ENCODE results near the gene ST7. TPM values are rescaled to one million over a fixed set of nuclear protein-coding genes. Genes with fewer than 3 reads are reported as not detected.

ST7 gene
- total RNA-seq, 1 donor from 2014 or later = 8.3 TPM

DNA sequence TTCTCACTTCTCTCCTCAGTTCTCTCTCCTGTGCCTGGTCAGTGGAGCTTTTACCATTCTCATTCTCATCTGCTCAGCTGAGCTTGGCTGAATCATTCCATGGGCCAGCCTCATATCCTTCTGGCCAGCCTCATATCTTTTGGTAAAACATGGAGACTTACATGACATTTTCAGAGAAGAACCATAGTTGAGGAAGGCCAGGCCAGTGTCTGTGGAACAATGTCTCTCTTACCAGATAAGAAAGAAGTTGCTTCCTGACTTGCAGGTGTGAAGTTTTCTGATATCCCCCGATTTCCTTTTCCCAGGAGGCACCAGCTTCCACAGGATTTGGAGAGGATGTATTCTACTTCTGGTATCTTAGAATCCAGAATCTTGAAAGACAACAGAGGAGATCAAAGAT lies 24.7 kb downstream of the ST7 start:
- intact Hi-C loops (cut with micrococcal nuclease) = no loop called here
- H3K9me3 Mint-ChIP-seq = no peaks in the 10 kb centered on the region
- no peak overlapping the region for H3K4me3 Mint-ChIP-seq
- H3K36me3 Mint-ChIP-seq (ENCODE audit: low read depth) = no peaks in the 10 kb centered on the region
- H3K4me1 Mint-ChIP-seq = no peaks in the 10 kb centered on the region
- POLR2A ChIA-PET = no interaction called here
- CTCF ChIA-PET = no interaction called here
- ATAC-seq (ENCODE audit: low read depth) = no peak
- H3K27me3 Mint-ChIP-seq = no peaks in the 10 kb centered on the region
- no peak overlapping the region for H3K27ac Mint-ChIP-seq
- no peak for DNase-seq
- TF ChIP-seq CTCF (IDR thresholded peaks at IDR 0.05) = no peak

GRCh38 chr7:116979430-116979829 lies 26.1 kb downstream of the ST7 start:
- no peaks in the 10 kb centered on the region for H3K4me1 Mint-ChIP-seq
- no peak for TF ChIP-seq CTCF (IDR thresholded peaks at IDR 0.05)
- H3K9me3 Mint-ChIP-seq = no peaks in the 10 kb centered on the region
- DNase-seq = no peak
- H3K27me3 Mint-ChIP-seq = no peaks in the 10 kb centered on the region
- no peak overlapping the region for H3K4me3 Mint-ChIP-seq
- intact Hi-C loops (cut with micrococcal nuclease) = no loop called here
- no peaks in the 10 kb centered on the region for H3K36me3 Mint-ChIP-seq (ENCODE audit: low read depth)
- ATAC-seq (ENCODE audit: low read depth) = no peak
- ChIA-PET POLR2A (no interaction called here), CTCF (interaction anchor here (1.1 kb wide), 1 partner anchor 9 kb away, joined by 3 read pairs; no protein-coding TSS in a partner anchor)
- no peak overlapping the region for H3K27ac Mint-ChIP-seq

- H3K9me3 Mint-ChIP-seq = no peaks in the 10 kb centered on the region
- no peaks in the 10 kb centered on the region for H3K27me3 Mint-ChIP-seq
- H3K36me3 Mint-ChIP-seq (ENCODE audit: low read depth) = no peaks in the 10 kb centered on the region
- ChIA-PET POLR2A (no interaction called here), CTCF (no interaction called here)
- no peak for ATAC-seq (ENCODE audit: low read depth)
- no peak for DNase-seq
- TF ChIP-seq CTCF (IDR thresholded peaks at IDR 0.05) = no peak
- intact Hi-C loops (cut with micrococcal nuclease) = no loop called here
- H3K4me1 Mint-ChIP-seq = no peaks in the 10 kb centered on the region
- H3K4me3 Mint-ChIP-seq = no peak overlapping the region
- no peak overlapping the region for H3K27ac Mint-ChIP-seq
Measured at GRCh38 chr7:116980354-116980753, 27.1 kb downstream of the ST7 start.

- ATAC-seq (ENCODE audit: low read depth) = no peak
- no peak for DNase-seq
- no peaks in the 10 kb centered on the region for H3K4me1 Mint-ChIP-seq
- H3K27ac Mint-ChIP-seq = no peak overlapping the region
- no peaks in the 10 kb centered on the region for H3K36me3 Mint-ChIP-seq (ENCODE audit: low read depth)
- TF ChIP-seq CTCF (IDR thresholded peaks at IDR 0.05) = no peak
- H3K4me3 Mint-ChIP-seq = no peak overlapping the region
- H3K27me3 Mint-ChIP-seq = no peaks in the 10 kb centered on the region
- intact Hi-C loops (cut with micrococcal nuclease) = no loop called here
- ChIA-PET POLR2A (no interaction called here), CTCF (interaction anchor here (1.3 to 11.4 kb wide), 2 partner anchors 8 to 140 kb away, joined by 3 to 225 read pairs; no protein-coding TSS in a partner anchor)
- no peaks in the 10 kb centered on the region for H3K9me3 Mint-ChIP-seq
Measured at GRCh38 chr7:116981939-116982338, 28.6 kb downstream of the ST7 start.

DNA sequence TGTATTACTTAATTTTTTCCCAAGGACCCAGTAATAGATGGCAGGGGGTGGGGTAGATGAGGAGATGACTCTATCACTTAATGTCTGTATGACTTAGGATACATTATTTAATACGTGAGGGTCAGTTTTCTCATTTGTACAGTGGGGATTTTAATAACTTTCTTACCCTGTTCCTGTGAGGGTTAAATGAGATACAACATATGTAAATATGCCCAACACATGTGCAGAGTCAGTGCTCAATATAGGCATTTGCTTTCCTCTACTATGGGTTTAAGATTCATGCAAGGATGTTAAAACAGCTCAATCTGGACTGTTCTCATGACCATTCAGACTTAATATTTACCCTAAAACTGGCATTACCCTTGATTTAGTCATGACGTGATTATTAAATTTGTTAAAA lies 31.2 kb downstream of the ST7 start:
- DNase-seq (no peak), ATAC-seq (ENCODE audit: low read depth) (no peak)
- intact Hi-C loops (cut with micrococcal nuclease) = loop anchor here (2.0 kb wide), 2 partner anchors 30 to 134 kb away; no protein-coding TSS in a partner anchor
- CTCF ChIA-PET = interaction anchor here (0.7 to 11.4 kb wide), 11 partner anchors 11 to 146 kb away, joined by 3 to 225 read pairs (median 5); no protein-coding TSS in a partner anchor
- Mint-ChIP-seq H3K4me1 (no peaks in the 10 kb centered on the region), H3K9me3 (no peaks in the 10 kb centered on the region), H3K4me3 (no peak overlapping the region), H3K27me3 (no peaks in the 10 kb centered on the region), H3K36me3 (ENCODE audit: low read depth) (no peaks in the 10 kb centered on the region), H3K27ac (no peak overlapping the region)
- POLR2A ChIA-PET = no interaction called here
- no peak for TF ChIP-seq CTCF (IDR thresholded peaks at IDR 0.05)
